OCI-LY3 (cell line): ENCODE results near the gene SGCA.

ENCODE experiments used
- H2AFZ ChIP-seq: fragments of 200-600, 300-600 bp; shearing (Covaris generic); 2 replicates; pipeline ENCODE4 v1.6.0; 2014; ENCODE audit warnings: antibody characterized with exemption, low read depth, low read length
- H3K27ac ChIP-seq: fragments of 200-600, 300-600 bp; sonication (generic); 2 replicates; pipeline ENCODE4 v1.5.1; 2014; ENCODE audit warnings: mild to moderate bottlenecking, low read length, moderate library complexity, mixed read lengths
- H3K27me3 ChIP-seq: fragments of 200-600, 300-600 bp; sonication (generic); 2 replicates; pipeline ENCODE4 v1.6.1; 2014; ENCODE audit warnings: low read depth, low read length, mixed read lengths
- H3K36me3 ChIP-seq: fragments of 200-600, 300-600 bp; sonication (generic); replicated peaks from 2 replicates; pipeline ENCODE3; 2014; ENCODE audit warnings: low read depth, low read length, mixed read lengths
- H3K4me1 ChIP-seq: fragments of 300-600, 200-600 bp; sonication (generic); 2 replicates; pipeline ENCODE4 v1.6.1; 2014; ENCODE audit warnings: low read length, mixed read lengths
- H3K4me2 ChIP-seq: fragments of 200-600, 300-600 bp; sonication (generic); 2 replicates; pipeline ENCODE4 v1.6.1; 2014; ENCODE audit warnings: low read length, mixed read lengths
- H3K4me3 ChIP-seq: fragments of 300-600, 200-600 bp; sonication (generic); 2 replicates; pipeline ENCODE4 v1.5.1; 2014; ENCODE audit warnings: antibody characterized with exemption, mild to moderate bottlenecking, low read length, moderate library complexity
- H3K79me2 ChIP-seq: fragments of 300-600, 200-600 bp; shearing (Covaris generic); 2 replicates; pipeline ENCODE4 v1.6.1; 2014; ENCODE audit warnings: mild to moderate bottlenecking, low read length, mixed read lengths
- H3K9ac ChIP-seq: fragments of 300-600, 200-600 bp; shearing (Covaris generic); 2 replicates; pipeline ENCODE4 v1.6.0; 2014; ENCODE audit warnings: mild to moderate bottlenecking, low read length, moderate library complexity
- H3K9me3 ChIP-seq: fragments of 200-600, 300-600 bp; shearing (Covaris generic); 2 replicates; pipeline ENCODE4 v1.6.1; 2014; ENCODE audit warnings: low read length, mixed read lengths; ENCODE audit not compliant: insufficient read depth
- H4K20me1 ChIP-seq: fragments of 200-600, 300-600 bp; sonication (generic); 2 replicates; pipeline ENCODE4 v1.6.1; 2016; ENCODE audit warnings: low read length, mixed read lengths; ENCODE audit not compliant: insufficient read depth
- CTCF ChIP-seq: fragments of 200-600, 300-600 bp; sonication (generic); IDR thresholded peaks from 2 replicates; pipeline ENCODE4 v1.5.1; 2014; ENCODE audit warnings: antibody characterized with exemption, low read length, low read depth
- EZH2phosphoT487 ChIP-seq: fragments of 200-600 bp; shearing (Covaris generic); IDR thresholded peaks from 2 replicates; pipeline ENCODE4 v1.6.1; 2018; ENCODE audit warnings: antibody characterized with exemption, mixed run types, low read depth

The SGCA gene

GRCh38 chr17:50192618-50193291, 26.9 kb downstream of the SGCA start:
- no peak for TF ChIP-seq EZH2phosphoT487
- no peak for TF ChIP-seq CTCF
- H3K36me3 ChIP-seq = peaks cover 35% of the 10 kb centered on the region
- H3K27ac ChIP-seq = peak overlapping the region; percentile 78

GRCh38 chr17:50194140-50194933, 28.5 kb downstream of the SGCA start:
- Histone ChIP-seq H3K36me3 (peaks cover 21% of the 10 kb centered on the region), H3K4me2 (0 out of 2 replicates have a peak overlapping the region, but pooled peaks have one; percentile 89), H3K27me3 (no peaks in the 10 kb centered on the region), H3K4me3 (no peak overlapping the region), H4K20me1 (no peaks in the 10 kb centered on the region), H3K9ac (peak overlapping the region; percentile 16; the same call in 1 of the 2 replicates), H3K79me2 (peaks cover 35% of the 10 kb centered on the region), H3K4me1 (peaks cover 67% of the 10 kb centered on the region), H3K27ac (0 out of 2 replicates have a peak overlapping the region, but pooled peaks have one; percentile 78), H2AFZ (no peak overlapping the region), H3K9me3 (no peaks in the 10 kb centered on the region)
- TF ChIP-seq EZH2phosphoT487 (no peak), CTCF (no peak)

More at GRCh38 chr17:50192618-50193291, 26.9 kb downstream of the SGCA start:
- Histone ChIP-seq H4K20me1 (no peaks in the 10 kb centered on the region), H3K79me2 (peaks cover 35% of the 10 kb centered on the region), H3K4me3 (peak overlapping the region; percentile 88), H3K9ac (peak overlapping the region; percentile 91), H3K4me1 (peaks cover 67% of the 10 kb centered on the region), H3K9me3 (no peaks in the 10 kb centered on the region), H3K4me2 (peak overlapping the region; percentile 89), H2AFZ (peak overlapping the region; percentile 24; the same call in 1 of the 2 replicates), H3K27me3 (no peaks in the 10 kb centered on the region)

GRCh38 chr17:50194934-50195865, 29.4 kb downstream of the SGCA start:
- peaks cover 15% of the 10 kb centered on the region for H3K36me3 ChIP-seq
- H3K79me2 ChIP-seq = peaks cover 34% of the 10 kb centered on the region
- no peak overlapping the region for H3K27ac ChIP-seq
- TF ChIP-seq CTCF = no peak
- no peak for TF ChIP-seq EZH2phosphoT487
- no peaks in the 10 kb centered on the region for H4K20me1 ChIP-seq
- no peak overlapping the region for H2AFZ ChIP-seq
- 0 out of 2 replicates have a peak overlapping the region, but pooled peaks have one; percentile 12 for H3K4me2 ChIP-seq
- no peaks in the 10 kb centered on the region for H3K27me3 ChIP-seq
- H3K4me3 ChIP-seq = no peak overlapping the region
- peaks cover 61% of the 10 kb centered on the region for H3K4me1 ChIP-seq
- H3K9me3 ChIP-seq = no peaks in the 10 kb centered on the region
- H3K9ac ChIP-seq = no peak overlapping the region
